Mononuclear cell (primary cell): ENCODE measurements around the gene SOBP. TPM values are rescaled to one million over a fixed set of nuclear protein-coding genes. Genes with fewer than 3 reads are reported as not detected.

Source experiments
- H3K27me3 ChIP-seq: 2 replicates; pipeline ENCODE4 v1.6.0; 2011; ENCODE audit warnings: low read length, control low read depth; ENCODE audit not compliant: insufficient read depth
- H3K4me1 ChIP-seq: 2 replicates; pipeline ENCODE4 v1.5.1; 2011; ENCODE audit warnings: mild to moderate bottlenecking, low read length, control low read depth; ENCODE audit not compliant: insufficient read depth
- H3K4me3 ChIP-seq: 2 replicates; pipeline ENCODE4 v1.5.1; 2011; ENCODE audit warnings: mild to moderate bottlenecking, low read length, moderate library complexity
- H3K9me3 ChIP-seq: 2 replicates; pipeline ENCODE4 v1.5.1; 2011; ENCODE audit warnings: low read depth, mild to moderate bottlenecking, control low read depth, low read length
- total RNA-seq: library from RNA; depleted of rRNA; stranded (reverse); fragments of >200 nt; gene quantifications from one replicate; pipeline ENCODE4 v1.2.3, GENCODE V29; 2012

The SOBP gene
- total RNA-seq, 1 donor = 0.10 TPM

GRCh38 chr6:107533415-107534059, 43.6 kb downstream of the SOBP start:
- no peaks in the 10 kb centered on the region for H3K9me3 ChIP-seq
- H3K27me3 ChIP-seq = no peaks in the 10 kb centered on the region
- no peaks in the 10 kb centered on the region for H3K4me1 ChIP-seq
- no peak overlapping the region for H3K4me3 ChIP-seq

- Histone ChIP-seq H3K4me3 (no peak overlapping the region), H3K27me3 (peaks cover 4% of the 10 kb centered on the region), H3K4me1 (no peaks in the 10 kb centered on the region), H3K9me3 (no peaks in the 10 kb centered on the region)
These were observed 44.7 kb downstream of the SOBP start for GRCh38 chr6:107534571-107535141.

GRCh38 chr6:107535626-107536025, 45.7 kb downstream of the SOBP start:
- Histone ChIP-seq H3K27me3 (peaks cover 4% of the 10 kb centered on the region), H3K4me1 (no peaks in the 10 kb centered on the region), H3K4me3 (no peak overlapping the region), H3K9me3 (no peaks in the 10 kb centered on the region)

GRCh38 chr6:107536180-107536961, 46.5 kb downstream of the SOBP start:
- no peaks in the 10 kb centered on the region for H3K4me1 ChIP-seq
- H3K9me3 ChIP-seq = no peaks in the 10 kb centered on the region
- H3K4me3 ChIP-seq = no peak overlapping the region
- peaks cover 4% of the 10 kb centered on the region for H3K27me3 ChIP-seq

GRCh38 chr6:107537559-107537958, 47.6 kb downstream of the SOBP start:
- no peaks in the 10 kb centered on the region for H3K4me1 ChIP-seq

GRCh38 chr6:107538856-107539387, 49.0 kb downstream of the SOBP start:
- Histone ChIP-seq H3K4me3 (no peak overlapping the region), H3K9me3 (no peaks in the 10 kb centered on the region), H3K4me1 (no peaks in the 10 kb centered on the region), H3K27me3 (peaks cover 8% of the 10 kb centered on the region)

More at GRCh38 chr6:107537559-107537958, 47.6 kb downstream of the SOBP start:
- Histone ChIP-seq H3K4me3 (no peak overlapping the region), H3K9me3 (no peaks in the 10 kb centered on the region), H3K27me3 (peaks cover 4% of the 10 kb centered on the region)

GRCh38 chr6:107539409-107539808, 49.5 kb downstream of the SOBP start:
- peaks cover 8% of the 10 kb centered on the region for H3K27me3 ChIP-seq
- H3K4me1 ChIP-seq = no peaks in the 10 kb centered on the region
- no peak overlapping the region for H3K4me3 ChIP-seq
- H3K9me3 ChIP-seq = no peaks in the 10 kb centered on the region

GRCh38 chr6:107539849-107540464, 50.0 kb downstream of the SOBP start:
- Histone ChIP-seq H3K27me3 (peaks cover 8% of the 10 kb centered on the region), H3K4me3 (no peak overlapping the region), H3K9me3 (no peaks in the 10 kb centered on the region), H3K4me1 (no peaks in the 10 kb centered on the region)

GRCh38 chr6:107540465-107540857, 50.5 kb downstream of the SOBP start:
- H3K27me3 ChIP-seq = peaks cover 10% of the 10 kb centered on the region
- H3K9me3 ChIP-seq = no peaks in the 10 kb centered on the region
- H3K4me3 ChIP-seq = no peak overlapping the region
- no peaks in the 10 kb centered on the region for H3K4me1 ChIP-seq

GRCh38 chr6:107542192-107542668, 52.3 kb downstream of the SOBP start:
- Histone ChIP-seq H3K27me3 (peaks cover 11% of the 10 kb centered on the region), H3K4me1 (no peaks in the 10 kb centered on the region), H3K4me3 (no peak overlapping the region), H3K9me3 (no peaks in the 10 kb centered on the region)

GRCh38 chr6:107543088-107543487, 53.2 kb downstream of the SOBP start:
- no peaks in the 10 kb centered on the region for H3K4me1 ChIP-seq
- H3K27me3 ChIP-seq = peaks cover 11% of the 10 kb centered on the region
- H3K9me3 ChIP-seq = no peaks in the 10 kb centered on the region
- H3K4me3 ChIP-seq = no peak overlapping the region

- Histone ChIP-seq H3K4me3 (no peak overlapping the region), H3K4me1 (no peaks in the 10 kb centered on the region), H3K27me3 (peaks cover 11% of the 10 kb centered on the region), H3K9me3 (no peaks in the 10 kb centered on the region)
These were observed 53.6 kb downstream of the SOBP start for GRCh38 chr6:107543567-107543966.

GRCh38 chr6:107545763-107546162, 55.8 kb downstream of the SOBP start:
- peaks cover 7% of the 10 kb centered on the region for H3K27me3 ChIP-seq
- no peaks in the 10 kb centered on the region for H3K4me1 ChIP-seq
- H3K9me3 ChIP-seq = no peaks in the 10 kb centered on the region
- no peak overlapping the region for H3K4me3 ChIP-seq

- H3K27me3 ChIP-seq = peaks cover 7% of the 10 kb centered on the region
- no peaks in the 10 kb centered on the region for H3K9me3 ChIP-seq
- no peak overlapping the region for H3K4me3 ChIP-seq
- H3K4me1 ChIP-seq = no peaks in the 10 kb centered on the region
These were observed 57.0 kb downstream of the SOBP start for GRCh38 chr6:107546691-107547450.
